Fibroblast of the aortic adventitia (primary cell): ENCODE measurements around the gene KIAA0232. TPM values are rescaled to one million over a fixed set of nuclear protein-coding genes. Genes with fewer than 3 reads are reported as not detected.

ENCODE experiments used
- DNase-seq: peaks from one replicate; pipeline ENCODE4 v3.0.0-alpha.2; 2010; ENCODE audit warnings: low read depth
- H3K4me3 ChIP-seq: 2 replicates; pipeline ENCODE4 v1.5.1; 2011; ENCODE audit warnings: low read depth, mild to moderate bottlenecking, control low read depth, low read length, moderate library complexity
- CTCF ChIP-seq: IDR thresholded peaks from 2 replicates; pipeline ENCODE4 v1.5.1; 2011; ENCODE audit warnings: mild to moderate bottlenecking, low read length, control low read depth, inconsistent platforms; ENCODE audit not compliant: insufficient read depth
- total RNA-seq: library from RNA; depleted of rRNA; stranded (reverse); fragments of >200 nt; gene quantifications from 2 replicates; pipeline ENCODE4 v1.2.3, GENCODE V29; 2012; ENCODE audit warnings: low replicate concordance

Gene KIAA0232
- total RNA-seq, 1 donor, result 28.7 TPM

- no peak for DNase-seq
- TF ChIP-seq CTCF, result peak; percentile 16
- H3K4me3 ChIP-seq, result no peak overlapping the region
These were observed 90.8 kb downstream of the KIAA0232 start for GRCh38 chr4:6873291-6873690.

GRCh38 chr4:6873792-6874461, 91.4 kb downstream of the KIAA0232 start:
- peak; percentile 85 for TF ChIP-seq CTCF
- peak; percentile 73 for DNase-seq
- no peak overlapping the region for H3K4me3 ChIP-seq

- TF ChIP-seq CTCF, result no peak
- no peak overlapping the region for H3K4me3 ChIP-seq
- DNase-seq, result no peak
These were observed 92.5 kb downstream of the KIAA0232 start for GRCh38 chr4:6874981-6875380.

- no peak overlapping the region for H3K4me3 ChIP-seq
- TF ChIP-seq CTCF, result no peak
- DNase-seq, result no peak
These were observed 92.9 kb downstream of the KIAA0232 start for GRCh38 chr4:6875431-6875831.

- peak; percentile 66 for DNase-seq
- H3K4me3 ChIP-seq, result no peak overlapping the region
- TF ChIP-seq CTCF, result no peak
These were observed 93.9 kb downstream of the KIAA0232 start for GRCh38 chr4:6876440-6876839.

- no peak overlapping the region for H3K4me3 ChIP-seq
- DNase-seq, result no peak
- TF ChIP-seq CTCF, result no peak
These were observed 94.5 kb downstream of the KIAA0232 start for GRCh38 chr4:6877067-6877466.

GRCh38 chr4:6878451-6879059, 96.0 kb downstream of the KIAA0232 start:
- H3K4me3 ChIP-seq, result no peak overlapping the region
- DNase-seq, result no peak
- no peak for TF ChIP-seq CTCF
